H1 (cell line): ENCODE measurements around the gene BABAM1. TPM values are rescaled to one million over a fixed set of nuclear protein-coding genes. Genes with fewer than 3 reads are reported as not detected.

Source experiments
- CTCF ChIA-PET: fragments of 300-600 bp; sonication (Branson Sonifier 250); formaldehyde crosslinking; loops from one replicate; lab custom pipeline; 2021; ENCODE audit not compliant: partially characterized antibody; lab: Charles Lee
- POLR2A ChIA-PET: fragments of 300-600 bp; sonication (Branson Sonifier 250); formaldehyde crosslinking; loops from one replicate; lab custom pipeline; 2021; ENCODE audit warnings: inconsistent platforms; ENCODE audit not compliant: partially characterized antibody; lab: Charles Lee
- DNase-seq, 2 experiments: peaks; one replicate each; pipeline versions ENCODE4 v3.0.0 to v3.0.0-alpha.2; 2010 to 2022; ENCODE audit warnings: low spot score in 2 of 2, low read depth in 1 of 2, mixed read lengths in 1 of 2
- FAIRE-seq: peaks from 2 replicates; lab custom pipeline; 2011; peaks lifted over from hg19 to GRCh38; lab: Jason Lieb, UNC
- H2AFZ ChIP-seq: 2 replicates; pipeline ENCODE4 v1.8.1; 2012; ENCODE audit warnings: low read length, inconsistent platforms
- H2AK5ac ChIP-seq: 2 replicates; pipeline ENCODE4 v1.6.1; 2013; ENCODE audit warnings: low read depth, low read length
- H2BK120ac ChIP-seq: replicated peaks from 2 replicates; pipeline ENCODE3; 2013; ENCODE audit warnings: low read depth, low read length, inconsistent platforms
- H2BK12ac ChIP-seq: 2 replicates; pipeline ENCODE4 v1.6.1; 2013; ENCODE audit warnings: low read depth, low read length
- H2BK15ac ChIP-seq: 2 replicates; pipeline ENCODE4 v1.6.1; 2013; ENCODE audit warnings: low read length
- H2BK20ac ChIP-seq: 2 replicates; pipeline ENCODE4 v1.6.1; 2013; ENCODE audit warnings: low read length
- H2BK5ac ChIP-seq: 2 replicates; pipeline ENCODE4 v1.6.1; 2013; ENCODE audit warnings: low read depth, low read length
- H3K14ac ChIP-seq: 2 replicates; pipeline ENCODE4 v1.6.1; 2013; ENCODE audit warnings: inconsistent platforms; ENCODE audit not compliant: insufficient read length
- H3K18ac ChIP-seq: 2 replicates; pipeline ENCODE4 v1.6.1; 2013; ENCODE audit warnings: low read length; ENCODE audit errors: extremely low read depth
- H3K23ac ChIP-seq: 2 replicates; pipeline ENCODE4 v1.6.1; 2013; ENCODE audit warnings: inconsistent platforms; ENCODE audit not compliant: insufficient read length
- H3K23me2 ChIP-seq: 2 replicates; pipeline ENCODE4 v1.6.1; 2013; ENCODE audit warnings: low read depth, low read length
- H3K27ac ChIP-seq: 2 replicates; pipeline ENCODE4 v1.6.1; 2011; ENCODE audit warnings: low read depth, low read length, inconsistent platforms
- H3K27me3 ChIP-seq, 4 experiments: replicated peaks in 1 of 4; 1 replicate in 1 of 4; 2 replicates in 3 of 4; pipeline versions ENCODE4 v1.6.1 to v1.8.1; 2011 to 2013; ENCODE audit warnings: low read length in 3 of 4, mild to moderate bottlenecking in 3 of 4, inconsistent platforms in 2 of 4, mixed read lengths in 2 of 4, moderate library complexity in 1 of 4; ENCODE audit not compliant: control insufficient read depth in 3 of 4, insufficient read depth in 3 of 4; ENCODE audit errors: extremely low read depth in 1 of 4
- H3K36me3 ChIP-seq, 4 experiments: 2 replicates each; pipeline versions ENCODE4 v1.6.1 to v1.8.1; 2011 to 2013; ENCODE audit warnings: mild to moderate bottlenecking in 4 of 4, low read length in 3 of 4, moderate library complexity in 2 of 4, control low read depth in 1 of 4, inconsistent platforms in 1 of 4; ENCODE audit not compliant: insufficient read depth in 4 of 4, control insufficient read depth in 2 of 4
- H3K4ac ChIP-seq: replicated peaks from 2 replicates; pipeline ENCODE3; 2013; ENCODE audit warnings: low read length, low read depth, mixed read lengths, inconsistent platforms; ENCODE audit not compliant: insufficient read length
- H3K4me1 ChIP-seq, 4 experiments: replicated peaks in 1 of 4; 1 replicate in 1 of 4; 2 replicates in 3 of 4; pipeline versions ENCODE4 v1.6.1 to v1.8.1; 2011 to 2013; ENCODE audit warnings: low read length in 3 of 4, inconsistent platforms in 2 of 4, mixed read lengths in 1 of 4; ENCODE audit not compliant: insufficient read depth in 4 of 4, control insufficient read depth in 3 of 4
- H3K4me2 ChIP-seq, 2 experiments: 2 replicates each; pipeline versions ENCODE4 v1.6.1 to v1.8.1; 2011 to 2013; ENCODE audit warnings: low read depth in 2 of 2, low read length in 2 of 2, control low read depth in 1 of 2, inconsistent platforms in 1 of 2, mild to moderate bottlenecking in 1 of 2; ENCODE audit not compliant: insufficient read depth in 1 of 2
- H3K4me3 ChIP-seq, 4 experiments: fragments of 200-600, 300-600 bp in 1 of 4; sonication (generic), shearing (Covaris generic), sonication (Bioruptor Twin) in 1 of 4; 2 replicates each; pipeline versions ENCODE4 v1.5.1 to v1.8.1; 2011 to 2016; ENCODE audit warnings: low read length in 4 of 4, low read depth in 3 of 4, control low read depth in 2 of 4, inconsistent platforms in 2 of 4, mild to moderate bottlenecking in 2 of 4, mixed read lengths in 1 of 4, moderate library complexity in 1 of 4; ENCODE audit not compliant: insufficient read depth in 2 of 4; ENCODE audit errors: extremely low read depth in 1 of 4
- H3K56ac ChIP-seq: replicated peaks from 2 replicates; pipeline ENCODE3; 2013; ENCODE audit warnings: low read depth, mild to moderate bottlenecking, mixed read lengths, low read length, inconsistent platforms; ENCODE audit not compliant: insufficient read length
- H3K79me1 ChIP-seq: 2 replicates; pipeline ENCODE4 v1.6.1; 2013; ENCODE audit warnings: low read depth, low read length, control low read depth
- H3K79me2 ChIP-seq, 2 experiments: 2 replicates each; pipeline versions ENCODE4 v1.6.1 to v1.8.1; 2012 to 2013; ENCODE audit warnings: low read length in 2 of 2, mild to moderate bottlenecking in 2 of 2, inconsistent platforms in 1 of 2; ENCODE audit not compliant: insufficient read depth in 2 of 2, control insufficient read depth in 1 of 2
- H3K9ac ChIP-seq, 4 experiments: replicated peaks in 1 of 4; 1 replicate in 1 of 4; 2 replicates in 3 of 4; pipeline versions ENCODE4 v1.6.1 to v1.8.1; 2011 to 2013; ENCODE audit warnings: low read depth in 3 of 4, low read length in 3 of 4, control low read depth in 2 of 4, mild to moderate bottlenecking in 2 of 4, moderate library complexity in 2 of 4, inconsistent platforms in 1 of 4; ENCODE audit errors: extremely low read depth in 1 of 4
- H3K9me3 ChIP-seq, 2 experiments: 2 replicates each; pipeline versions ENCODE4 v1.6.1 to v1.8.1; 2012 to 2013; ENCODE audit warnings: mild to moderate bottlenecking in 2 of 2, moderate library complexity in 2 of 2, control low read depth in 1 of 2, inconsistent platforms in 1 of 2, low read depth in 1 of 2, low read length in 1 of 2, mixed read lengths in 1 of 2; ENCODE audit not compliant: insufficient read depth in 2 of 2
- H4K20me1 ChIP-seq, 2 experiments: replicated peaks in 1 of 2; 2 replicates each; pipeline versions ENCODE3 to v1.8.1; 2011 to 2013; ENCODE audit warnings: inconsistent platforms in 2 of 2, low read length in 2 of 2, mild to moderate bottlenecking in 1 of 2; ENCODE audit not compliant: insufficient read depth in 2 of 2, control insufficient read depth in 1 of 2
- H4K5ac ChIP-seq: 2 replicates; pipeline ENCODE4 v1.6.1; 2013; ENCODE audit warnings: low read length, low read depth, mixed read lengths, inconsistent platforms; ENCODE audit not compliant: insufficient read length
- H4K8ac ChIP-seq: 2 replicates; pipeline ENCODE4 v1.8.0; 2013; ENCODE audit warnings: mild to moderate bottlenecking, moderate library complexity, low read length, inconsistent platforms; ENCODE audit not compliant: insufficient read depth; ENCODE audit errors: extremely low read depth
- H4K91ac ChIP-seq: replicated peaks from 2 replicates; pipeline ENCODE3; 2013; ENCODE audit warnings: low read length, mixed read lengths, inconsistent platforms; ENCODE audit not compliant: insufficient read length
- BACH1 ChIP-seq: IDR thresholded peaks from 2 replicates; pipeline ENCODE4 v1.6.1; 2012; ENCODE audit warnings: low read length, improper control_type of control experiment
- CEBPB ChIP-seq: IDR thresholded peaks from 2 replicates; pipeline ENCODE4 v1.6.1; 2012; ENCODE audit warnings: low read depth, low read length
- GTF2F1 ChIP-seq: IDR thresholded peaks from 2 replicates; pipeline ENCODE4 v1.6.1; 2012; ENCODE audit warnings: low read depth, low read length, improper control_type of control experiment, borderline replicate concordance
- JUND ChIP-seq: IDR thresholded peaks from 2 replicates; pipeline ENCODE4 v1.6.1; 2011; ENCODE audit warnings: mild to moderate bottlenecking, improper control_type of control experiment, low read length
- RNF2 ChIP-seq: fragments of 200-900, 300-1000 bp; sonication (generic); IDR thresholded peaks from 2 replicates; pipeline ENCODE4 v1.7.1; 2016; ENCODE audit warnings: borderline replicate concordance, low read depth, mild to moderate bottlenecking, antibody characterized with exemption, low read length; ENCODE audit not compliant: poor library complexity, severe bottlenecking; ENCODE audit errors: missing control alignments
- SIRT6 ChIP-seq: IDR thresholded peaks from one replicate; pipeline ENCODE4 v1.7.1; 2012; ENCODE audit warnings: low read length, inconsistent platforms
- SP2 ChIP-seq: IDR thresholded peaks from 2 replicates; pipeline ENCODE4 v1.6.1; 2012; ENCODE audit warnings: mild to moderate bottlenecking, low read length, inconsistent platforms
- SP4 ChIP-seq: IDR thresholded peaks from 2 replicates; pipeline ENCODE4 v1.6.1; 2012; ENCODE audit warnings: low read length, inconsistent platforms
- SRF ChIP-seq: IDR thresholded peaks from 2 replicates; pipeline ENCODE4 v1.6.1; 2011; ENCODE audit warnings: mild to moderate bottlenecking, low read depth, low read length, moderate library complexity
- ZNF274 ChIP-seq: IDR thresholded peaks from 2 replicates; pipeline ENCODE4 v1.7.0; 2012; ENCODE audit warnings: low read length, borderline replicate concordance; ENCODE audit errors: extremely low read depth
- WGBS, 2 experiments: shearing (Covaris generic) in 1 of 2; methylation state at CpG; one replicate each; pipeline versions ENCODE4 v1.1.6 to v1.1.7; 2013 to 2015; ENCODE audit warnings: low lambda C conversion rate in 2 of 2, mixed read lengths in 2 of 2, inconsistent platforms in 1 of 2, low coverage in 1 of 2, missing lambda C conversion rate in 1 of 2; ENCODE audit not compliant: insufficient replicate concordance in 2 of 2, insufficient coverage in 1 of 2, insufficient read length in 1 of 2; ENCODE audit errors: extremely low coverage in 1 of 2, missing lambda C conversion rate in 1 of 2; 5-methylcytosine and 5-hydroxymethylcytosine counted together
- polyA plus RNA-seq, 7 experiments: library from polyadenylated mRNA; depleted of rRNA in 3 of 7; stranded (reverse) in 5 of 7; unstranded in 2 of 7; fragments of >200 nt in 5 of 7; fragments of 200-250 nt in 2 of 7; gene quantifications; 1 replicate in 5 of 7; 2 replicates in 1 of 7; 4 replicates in 1 of 7; pipeline versions ENCODE4 v1.2.1 to v1.2.3, GENCODE V29; 2011 to 2013; ENCODE audit warnings: missing spikeins in 2 of 7, mixed read lengths in 2 of 7
- total RNA-seq: library from RNA; stranded (reverse); fragmentation: NEBNext Ultra II Directional; extraction: Animal tissue kit (Norgen Biotek cat#: 25700); gene quantifications from 2 replicates; pipeline ENCODE4 v1.2.1, GENCODE V29; 2021
- TF ChIP-seq, protein P1 (sequence below): IDR thresholded peaks from 2 replicates; pipeline ENCODE4 v1.6.1; 2011; ENCODE audit warnings: low read depth, mild to moderate bottlenecking, low read length; ENCODE audit not compliant: insufficient read depth
- TF ChIP-seq, protein P2 (sequence below): IDR thresholded peaks from 2 replicates; pipeline ENCODE4 v1.6.1; 2012; ENCODE audit warnings: inconsistent platforms

Gene BABAM1
- total and polyA plus RNA-seq, 2 of the 8 experiments (the other 6 are each of a cell fraction or from before 2014, with no cell fraction given), result 127 to 133 TPM

DNA sequence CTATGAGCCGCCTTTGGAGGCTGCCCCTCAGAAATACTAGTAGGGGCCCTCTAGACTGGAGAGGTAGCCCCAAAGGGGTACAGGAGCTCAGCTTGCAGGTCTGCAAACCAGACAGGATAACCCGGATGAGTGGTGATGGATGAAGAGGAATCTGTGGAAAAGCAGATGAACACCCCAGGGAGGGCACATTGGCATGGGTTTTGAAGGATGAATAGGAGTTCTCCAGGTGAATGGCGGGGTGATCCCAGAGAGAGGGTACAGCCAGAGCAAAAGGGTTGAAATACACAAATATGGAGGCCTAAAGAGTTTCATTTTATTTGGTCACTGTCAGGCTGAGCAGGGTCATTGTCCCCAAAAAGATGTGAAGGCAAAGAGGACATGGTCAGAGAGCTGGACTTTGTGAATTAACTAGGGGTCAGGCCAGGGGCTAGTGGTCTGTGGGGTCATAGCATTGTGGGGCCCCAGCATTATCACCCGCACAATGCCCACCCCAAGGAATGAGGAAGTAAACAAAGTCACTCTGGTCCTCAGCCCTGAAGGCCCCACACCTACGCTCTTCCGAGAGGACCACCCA is 26.3 kb upstream of the BABAM1 start:
- Histone ChIP-seq H3K9me3 (no peaks in the 10 kb centered on the region), H2BK120ac (no peak overlapping the region), H3K27me3 (no peaks in the 10 kb centered on the region), H2BK15ac (no peak overlapping the region; the same call in 1 of the 2 replicates), H3K27ac (no peak overlapping the region), H3K4me2 (no peak overlapping the region), H2AFZ (no peak overlapping the region), H3K14ac (no peak overlapping the region), H4K5ac (no peak overlapping the region), H3K79me1 (peaks cover 14% of the 10 kb centered on the region), H3K18ac (no peak overlapping the region), H3K9ac (no peak overlapping the region), H2BK12ac (no peak overlapping the region), H3K4ac (no peak overlapping the region), H3K4me1 (peaks cover 6 to 18% (median 13%) of the 10 kb centered on the region in 4 experiments), H3K23me2 (peaks cover 2% of the 10 kb centered on the region; the same call in 1 of the 2 replicates), H3K23ac (no peak overlapping the region), H2BK5ac (0 out of 2 replicates have a peak overlapping the region, but pooled peaks have one; percentile 16), H3K56ac (no peak overlapping the region), H4K20me1 (peaks cover 13 to 15% of the 10 kb centered on the region in 2 experiments), H2AK5ac (no peak overlapping the region), H3K36me3 (peaks cover 0 to 17% (median 3%) of the 10 kb centered on the region in 4 experiments; a peak in 4 of 8 replicates), H3K79me2 (peaks cover 26 to 54% of the 10 kb centered on the region in 2 experiments; a peak in 3 of 4 replicates), H2BK20ac (no peak overlapping the region), H4K8ac (no peak overlapping the region), H3K4me3 (no peak overlapping the region), H4K91ac (no peak overlapping the region)
- FAIRE-seq, result no peak
- ChIA-PET POLR2A (interaction anchor here (0.8 to 6.4 kb wide), 8 partner anchors 10 to 54 kb away, joined by 3 to 118 read pairs (median 4); partner anchors contain the start of genes ANKLE1, BABAM1 and OCEL1), CTCF (interaction anchor here (0.6 to 1.5 kb wide), 5 partner anchors 15 to 75 kb away, joined by 3 to 6 read pairs (median 3); partner anchors contain the start of gene USHBP1)
- no peak for DNase-seq
- WGBS, 2 experiments, result 93% methylated on average over 6 of the region's 6 CpGs; no CpG with 5 or more reads in 1 of the 2 experiments
- TF ChIP-seq CEBPB (no peak), SRF (no peak), SIRT6 (no peak), SP2 (no peak), BACH1 (no peak), ZNF274 (no peak), RNF2 (no peak), JUND (no peak), GTF2F1 (no peak), SP4 (no peak)
- TF ChIP-seq, protein P1, sequence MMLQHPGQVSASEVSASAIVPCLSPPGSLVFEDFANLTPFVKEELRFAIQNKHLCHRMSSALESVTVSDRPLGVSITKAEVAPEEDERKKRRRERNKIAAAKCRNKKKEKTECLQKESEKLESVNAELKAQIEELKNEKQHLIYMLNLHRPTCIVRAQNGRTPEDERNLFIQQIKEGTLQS, result no peak
- TF ChIP-seq, protein P2, sequence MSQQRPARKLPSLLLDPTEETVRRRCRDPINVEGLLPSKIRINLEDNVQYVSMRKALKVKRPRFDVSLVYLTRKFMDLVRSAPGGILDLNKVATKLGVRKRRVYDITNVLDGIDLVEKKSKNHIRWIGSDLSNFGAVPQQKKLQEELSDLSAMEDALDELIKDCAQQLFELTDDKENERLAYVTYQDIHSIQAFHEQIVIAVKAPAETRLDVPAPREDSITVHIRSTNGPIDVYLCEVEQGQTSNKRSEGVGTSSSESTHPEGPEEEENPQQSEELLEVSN, result no peak
